Ecto neural progenitor cell (in vitro differentiated cells): Measurements from ENCODE around the gene UGDH.
"Not testable (repeated sequence)": the region's sequence is repeated elsewhere in the genome, so short reads cannot be mapped to it uniquely, and the experiment has no call there.

ENCODE experiments used
- DNase-seq: peaks from one replicate; pipeline ENCODE4 v3.0.0-alpha.2; 2018; ENCODE audit warnings: low spot score

Gene UGDH

GRCh38 chr4:39528061-39528465 is 824 bp upstream of the UGDH start:
- no peak for DNase-seq

DNA sequence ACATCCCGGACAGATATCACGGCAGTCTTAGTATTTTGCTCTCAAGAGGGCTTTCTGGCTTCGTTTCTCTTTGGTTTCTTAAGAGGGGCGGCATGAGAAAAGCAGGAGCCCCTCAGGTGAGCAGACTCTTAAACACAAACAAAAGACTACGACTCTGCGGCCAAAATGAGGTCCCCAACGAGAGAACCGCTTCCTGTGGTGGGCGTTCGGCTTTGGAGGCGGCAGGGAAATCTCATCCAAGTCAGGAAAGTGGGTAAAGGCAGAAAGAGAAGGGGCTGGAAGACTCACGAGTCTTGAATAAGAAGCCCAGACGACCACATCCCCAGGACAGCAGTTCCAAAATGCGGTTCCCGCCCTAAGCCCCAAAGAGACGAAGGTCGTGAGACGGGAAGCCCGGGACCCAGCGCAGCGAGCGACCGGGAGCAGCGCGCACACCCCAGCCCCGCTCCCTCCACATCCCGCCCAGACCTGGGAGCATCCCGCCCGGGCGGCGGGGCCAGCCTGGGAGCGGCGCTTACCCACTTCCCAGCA is 409 bp downstream of the UGDH start:
- DNase-seq = no peak

GRCh38 chr4:39525822-39526690 is 1.2 kb downstream of the UGDH start:
- DNase-seq = no peak

GRCh38 chr4:39524161-39524957 is 2.9 kb downstream of the UGDH start:
- no peak for DNase-seq

DNA sequence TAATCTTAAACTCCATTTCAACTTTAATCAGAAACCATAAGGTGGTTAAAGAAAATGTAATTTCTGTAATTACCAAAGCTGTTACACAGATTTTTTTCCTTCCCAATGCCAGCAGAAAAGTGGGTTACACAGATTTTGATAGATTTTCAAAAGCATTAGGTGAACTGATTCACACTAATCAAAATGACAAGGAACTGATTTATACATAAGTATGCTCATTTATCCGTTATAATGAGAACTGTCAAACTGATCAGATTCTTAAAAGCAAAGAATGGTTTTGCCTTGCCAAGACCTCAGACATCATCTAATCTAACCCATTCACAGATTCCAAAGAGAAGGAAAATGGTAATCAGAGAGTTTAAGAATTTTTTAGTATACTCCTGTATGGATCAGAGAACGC is 5.2 kb downstream of the UGDH start:
- DNase-seq = no peak

DNA sequence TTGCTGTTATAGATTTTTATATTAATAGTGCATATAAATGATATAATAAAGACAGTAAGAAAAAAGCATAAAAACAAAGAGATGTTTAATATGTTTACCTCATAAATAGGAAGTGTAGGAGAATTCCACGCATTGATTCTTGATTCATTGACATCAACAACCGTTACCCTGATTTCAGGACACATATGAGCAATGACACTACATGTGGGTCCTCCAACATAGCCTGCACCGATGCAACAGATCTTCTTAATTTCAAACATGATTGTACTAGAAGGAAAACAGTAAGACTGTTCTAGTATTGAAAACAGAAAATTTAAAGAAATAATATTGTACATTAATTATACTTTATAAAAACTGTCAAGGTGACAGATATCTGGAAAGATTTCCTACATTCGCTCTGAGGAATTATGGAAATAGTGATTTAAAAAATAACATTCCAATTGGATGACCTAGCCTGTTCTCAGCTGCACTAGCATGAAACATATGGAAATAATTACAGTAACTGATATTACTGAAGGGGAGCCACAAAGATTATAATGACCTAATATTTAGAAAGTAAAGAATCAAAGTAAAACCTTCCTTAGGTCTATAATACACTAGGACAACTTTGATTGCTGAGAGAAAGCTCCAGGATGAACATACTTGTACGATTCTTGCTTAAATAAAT is 5.9 kb downstream of the UGDH start:
- DNase-seq = no peak

GRCh38 chr4:39518484-39518883 is 8.8 kb downstream of the UGDH start:
- DNase-seq = no peak

DNA sequence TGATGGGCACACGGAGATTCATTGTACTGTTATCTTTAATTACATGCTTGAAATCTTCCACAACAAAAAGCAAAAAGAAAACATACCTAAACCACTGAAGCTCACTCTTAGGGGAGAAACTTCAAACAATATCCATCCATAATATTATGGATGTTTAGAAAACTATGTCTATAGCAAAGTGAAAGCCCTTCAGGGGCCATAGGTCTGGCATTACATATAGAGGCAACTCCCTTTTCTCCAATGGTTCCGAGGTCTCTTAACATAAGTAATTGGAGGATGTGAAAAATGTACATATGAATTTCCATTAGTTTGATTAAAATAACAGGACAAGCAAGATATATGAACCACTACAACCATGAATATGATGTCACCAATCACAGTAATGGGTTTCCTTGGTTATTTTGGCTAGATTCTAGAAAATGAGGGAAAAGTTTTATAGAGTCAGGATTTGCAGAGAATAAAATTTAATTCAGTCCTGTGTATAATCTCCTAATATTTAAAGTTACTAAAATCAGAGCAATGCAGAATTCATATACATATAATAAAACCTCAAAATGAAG is 10.8 kb downstream of the UGDH start:
- DNase-seq = no peak

- not testable (repeated sequence) for DNase-seq
These were observed 11.4 kb downstream of the UGDH start for GRCh38 chr4:39515669-39516401.

DNA sequence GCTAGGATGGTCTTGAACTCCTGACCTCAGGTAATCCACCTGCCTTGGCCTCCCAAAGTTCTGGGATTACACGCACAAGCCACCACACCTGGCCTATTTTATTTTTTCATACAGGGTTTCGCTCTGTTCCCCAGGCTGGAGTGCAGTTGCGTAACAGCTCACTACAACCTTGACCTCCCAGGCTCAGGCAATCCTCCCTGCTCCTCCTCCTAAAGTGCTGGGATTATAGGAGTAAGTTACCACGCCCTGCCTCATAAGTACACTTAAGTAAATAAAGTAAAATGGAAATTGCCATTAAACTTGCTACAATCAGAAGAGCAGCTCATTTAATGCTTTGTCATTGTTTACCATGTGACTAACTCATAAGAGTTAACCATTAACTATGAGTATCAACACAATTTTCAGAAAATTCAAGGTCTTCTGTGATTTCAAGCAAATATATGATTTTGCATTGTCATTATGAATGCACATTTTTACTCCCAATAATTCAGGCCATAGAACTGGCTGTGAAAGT is 12.3 kb downstream of the UGDH start:
- DNase-seq = no peak

DNA sequence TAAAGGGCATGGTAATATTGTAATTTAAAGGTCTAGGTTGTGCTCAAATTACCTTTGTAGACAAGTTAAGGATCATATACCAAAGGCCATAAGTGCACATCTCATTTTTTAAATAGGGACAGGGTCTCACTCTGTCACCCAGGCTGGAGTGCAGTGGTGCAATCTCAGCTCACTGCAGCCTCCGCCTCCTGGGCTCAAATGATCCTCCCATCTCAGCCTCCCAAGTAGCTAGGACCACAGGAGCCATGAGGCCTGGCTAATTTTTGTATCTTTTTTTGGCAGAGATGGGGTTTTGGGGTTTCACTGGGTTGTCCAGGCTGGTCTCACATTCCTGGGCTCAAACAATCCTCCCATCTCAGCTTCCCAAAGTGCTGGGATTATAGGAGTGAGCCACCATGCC is 13.0 kb downstream of the UGDH start:
- not testable (repeated sequence) for DNase-seq

DNA sequence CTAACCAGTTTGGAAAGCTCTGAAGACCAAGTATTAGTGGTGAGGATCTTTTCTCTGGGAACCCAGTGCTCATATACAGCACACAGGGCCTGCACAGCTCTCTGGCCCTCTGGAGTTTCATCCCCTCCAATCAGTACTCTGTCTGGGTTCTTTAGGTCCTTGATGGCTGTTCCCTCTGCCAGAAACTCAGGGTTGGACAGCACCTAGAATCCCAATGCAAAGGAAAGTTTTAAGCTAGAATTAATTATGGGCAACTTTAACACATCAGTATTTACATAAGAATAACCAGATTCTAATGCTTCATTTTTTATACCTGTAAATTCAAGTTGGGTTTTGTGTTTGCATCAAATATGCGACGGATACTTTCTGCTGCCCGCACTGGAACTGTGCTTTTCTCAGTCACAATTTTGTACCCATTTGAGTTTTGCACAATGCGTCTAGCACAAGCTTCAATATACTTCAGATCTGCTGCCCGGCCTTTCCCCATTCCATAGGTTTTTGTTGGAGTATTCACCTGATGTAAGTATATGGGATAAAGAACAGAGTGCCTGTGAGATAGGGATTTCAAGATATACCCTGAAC is 16.8 kb downstream of the UGDH start:
- DNase-seq = no peak

GRCh38 chr4:39505581-39505980 is 21.7 kb downstream of the UGDH start:
- DNase-seq = no peak

DNA sequence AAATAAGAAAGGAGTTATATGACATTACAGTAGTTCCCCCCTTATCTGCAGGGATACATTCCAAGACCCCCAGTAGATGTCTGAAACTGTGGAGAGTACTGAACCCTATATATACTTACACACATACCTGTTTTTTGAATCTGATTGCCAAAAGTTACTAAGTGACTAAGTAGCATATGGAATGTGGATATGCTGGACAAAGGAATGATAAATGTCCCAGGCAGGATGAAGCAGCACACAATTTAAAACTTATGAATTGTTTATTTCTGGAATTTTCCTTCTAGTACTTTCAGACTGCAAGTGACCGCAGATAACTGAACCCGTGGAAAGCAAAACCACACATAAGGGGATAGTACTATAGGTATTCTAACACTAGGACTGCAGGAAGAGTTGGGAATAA is 22.7 kb downstream of the UGDH start:
- DNase-seq = no peak

DNA sequence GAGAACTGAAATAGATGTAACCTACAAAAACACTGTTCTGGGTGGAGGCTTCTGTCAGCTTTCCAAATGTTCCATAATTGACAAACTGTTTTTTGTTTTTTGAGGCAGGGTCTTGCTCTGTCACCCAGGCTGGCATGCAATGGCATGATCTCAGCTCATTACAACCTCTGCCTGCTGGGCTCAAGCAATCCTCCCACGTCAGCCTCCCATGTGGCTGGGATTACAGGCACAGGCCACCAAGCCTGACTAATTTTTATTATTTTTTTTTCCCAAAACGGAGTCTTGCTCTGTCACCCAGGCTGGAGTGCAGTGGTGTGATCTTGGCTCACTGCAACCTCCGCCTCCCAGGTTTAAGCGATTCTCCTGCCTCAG is 24.6 kb downstream of the UGDH start:
- DNase-seq = not testable (repeated sequence)

GRCh38 chr4:39502019-39502663 is 25.1 kb downstream of the UGDH start:
- no peak for DNase-seq

- DNase-seq = no peak
These were observed 28.6 kb downstream of the UGDH start for GRCh38 chr4:39498727-39499020.

DNA sequence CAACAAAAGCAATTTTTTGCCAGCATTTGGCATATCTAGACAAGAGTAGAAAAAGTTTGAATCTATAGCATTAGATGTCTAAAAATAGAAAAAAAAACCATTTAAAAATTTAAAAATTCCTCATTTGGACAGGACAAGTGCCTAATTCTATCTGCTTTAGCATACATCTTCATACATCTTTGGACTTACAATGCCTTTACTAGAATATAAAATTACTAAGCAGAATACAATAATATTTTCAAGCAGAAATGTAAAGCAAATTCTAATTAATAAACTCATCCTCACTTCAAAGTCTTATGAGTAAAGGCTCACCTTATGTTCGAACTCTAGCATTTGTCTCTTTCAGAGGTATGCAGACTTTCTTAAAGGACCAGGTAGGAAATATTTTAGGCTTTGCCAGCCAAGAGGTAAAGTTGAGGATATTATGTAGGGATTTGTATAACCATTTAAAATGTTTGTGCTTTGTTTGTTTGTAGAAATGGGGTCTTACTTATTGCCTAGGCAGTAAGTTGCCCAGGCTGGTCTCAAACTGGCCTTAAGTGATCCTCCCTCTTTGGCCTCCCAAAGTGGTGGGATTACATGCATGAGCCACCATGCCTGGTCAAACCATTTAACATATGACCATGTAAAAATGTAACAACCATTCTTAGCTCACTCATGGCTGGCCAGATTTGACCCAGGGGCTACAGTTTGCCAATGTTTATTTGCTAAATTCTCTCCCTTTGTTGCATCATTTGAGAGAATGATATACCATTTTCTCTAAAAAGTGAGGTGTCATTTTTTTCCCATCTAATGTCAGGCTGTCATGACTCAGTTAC is 29.1 kb downstream of the UGDH start:
- no peak for DNase-seq

DNA sequence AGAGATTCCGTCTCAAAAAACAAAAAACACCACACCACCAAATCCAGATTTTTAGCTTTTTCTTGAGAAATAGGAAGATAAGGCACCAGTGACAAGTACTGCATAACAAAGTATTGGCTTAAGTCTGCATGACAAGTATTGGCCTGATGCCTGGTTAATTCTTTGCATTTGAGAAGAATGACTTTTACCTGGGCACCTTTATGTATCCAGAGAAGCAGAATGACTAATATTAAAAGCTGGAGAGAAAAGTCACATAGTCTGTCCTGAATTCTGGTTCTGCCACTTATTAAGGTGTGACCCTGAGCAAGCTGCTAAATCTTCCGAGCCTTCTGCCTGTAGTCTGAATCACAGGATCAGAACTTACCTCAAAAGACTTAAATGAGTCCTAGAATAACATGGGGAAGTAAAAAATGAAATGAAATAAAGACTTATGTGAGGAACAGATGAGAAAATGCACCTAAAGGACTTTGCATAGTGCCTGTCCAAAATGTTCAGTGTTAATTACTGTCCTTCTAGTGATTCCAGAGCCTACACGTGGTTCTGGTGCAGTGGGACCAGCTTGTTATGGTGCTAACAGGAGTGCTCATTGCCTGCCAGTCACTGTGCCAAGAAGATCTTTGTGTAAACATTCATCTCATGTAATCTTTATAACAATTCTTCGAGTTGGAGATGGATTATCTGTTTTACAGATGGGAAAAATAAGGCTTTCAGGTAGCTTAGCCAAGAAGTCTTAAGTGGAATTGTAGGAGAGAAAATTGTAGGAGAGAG is 31.6 kb downstream of the UGDH start:
- DNase-seq = no peak
